ENCODE measurements around the gene LCMT1.

LCMT1 gene

DNA sequence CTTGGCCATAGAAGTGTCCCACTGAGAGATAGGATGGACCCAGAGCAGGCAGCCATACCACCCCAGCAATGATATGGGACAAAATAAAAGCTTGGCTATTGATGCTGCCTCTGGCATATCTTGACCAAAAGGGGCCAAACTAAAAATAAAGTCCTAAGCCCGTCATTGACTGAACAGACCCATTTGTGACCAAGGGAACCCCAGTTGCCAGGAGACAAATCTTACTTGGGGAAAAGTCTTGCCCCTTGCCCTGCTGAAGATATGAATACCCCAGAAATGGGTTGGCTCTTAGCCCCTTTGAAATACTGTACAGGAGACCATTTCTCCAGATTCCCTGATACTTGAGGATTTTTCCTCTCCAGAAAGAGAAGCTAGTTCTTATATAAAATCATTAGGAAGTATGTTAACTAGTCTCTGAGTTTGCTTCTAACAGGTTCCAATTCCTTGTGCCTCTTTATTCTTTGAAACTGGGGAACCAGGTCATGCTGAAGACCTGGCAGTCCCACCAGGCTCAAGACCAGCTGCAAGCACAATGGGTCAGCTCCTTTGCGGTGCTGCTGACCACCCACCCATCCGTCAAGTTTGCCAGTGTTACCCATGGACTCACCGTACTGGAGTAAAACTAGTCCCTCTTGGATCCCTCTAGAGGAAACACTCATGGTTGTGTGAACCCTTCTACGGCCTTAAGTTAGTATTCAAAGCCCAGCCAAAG lies 31.0 kb upstream of the LCMT1 start:
- no peaks in the 10 kb centered on the region for H3K36me3 Mint-ChIP-seq (ENCODE audit: low read depth)
- H3K9me3 Mint-ChIP-seq = peaks cover 4% of the 10 kb centered on the region
- H3K4me3 Mint-ChIP-seq = no peak overlapping the region
- no peak for DNase-seq
- peaks cover 10% of the 10 kb centered on the region for H3K4me1 Mint-ChIP-seq
- TF ChIP-seq, protein P1, sequence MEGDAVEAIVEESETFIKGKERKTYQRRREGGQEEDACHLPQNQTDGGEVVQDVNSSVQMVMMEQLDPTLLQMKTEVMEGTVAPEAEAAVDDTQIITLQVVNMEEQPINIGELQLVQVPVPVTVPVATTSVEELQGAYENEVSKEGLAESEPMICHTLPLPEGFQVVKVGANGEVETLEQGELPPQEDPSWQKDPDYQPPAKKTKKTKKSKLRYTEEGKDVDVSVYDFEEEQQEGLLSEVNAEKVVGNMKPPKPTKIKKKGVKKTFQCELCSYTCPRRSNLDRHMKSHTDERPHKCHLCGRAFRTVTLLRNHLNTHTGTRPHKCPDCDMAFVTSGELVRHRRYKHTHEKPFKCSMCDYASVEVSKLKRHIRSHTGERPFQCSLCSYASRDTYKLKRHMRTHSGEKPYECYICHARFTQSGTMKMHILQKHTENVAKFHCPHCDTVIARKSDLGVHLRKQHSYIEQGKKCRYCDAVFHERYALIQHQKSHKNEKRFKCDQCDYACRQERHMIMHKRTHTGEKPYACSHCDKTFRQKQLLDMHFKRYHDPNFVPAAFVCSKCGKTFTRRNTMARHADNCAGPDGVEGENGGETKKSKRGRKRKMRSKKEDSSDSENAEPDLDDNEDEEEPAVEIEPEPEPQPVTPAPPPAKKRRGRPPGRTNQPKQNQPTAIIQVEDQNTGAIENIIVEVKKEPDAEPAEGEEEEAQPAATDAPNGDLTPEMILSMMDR (IDR thresholded peaks at IDR 0.05) = no peak
- peaks cover 3% of the 10 kb centered on the region for H3K27me3 Mint-ChIP-seq (ENCODE audit: low read depth, poor library complexity)
- H3K27ac Mint-ChIP-seq = no peak overlapping the region

- Mint-ChIP-seq H3K9me3 (peaks cover 4% of the 10 kb centered on the region), H3K36me3 (ENCODE audit: low read depth) (no peaks in the 10 kb centered on the region), H3K27ac (no peak overlapping the region), H3K27me3 (ENCODE audit: low read depth, poor library complexity) (peaks cover 6% of the 10 kb centered on the region), H3K4me3 (no peak overlapping the region), H3K4me1 (peaks cover 10% of the 10 kb centered on the region)
- no peak for DNase-seq
- TF ChIP-seq, protein P1 (IDR thresholded peaks at IDR 0.05) = no peak
Observed at GRCh38 chr16:25081702-25082101, 29.8 kb upstream of the LCMT1 start.

DNA sequence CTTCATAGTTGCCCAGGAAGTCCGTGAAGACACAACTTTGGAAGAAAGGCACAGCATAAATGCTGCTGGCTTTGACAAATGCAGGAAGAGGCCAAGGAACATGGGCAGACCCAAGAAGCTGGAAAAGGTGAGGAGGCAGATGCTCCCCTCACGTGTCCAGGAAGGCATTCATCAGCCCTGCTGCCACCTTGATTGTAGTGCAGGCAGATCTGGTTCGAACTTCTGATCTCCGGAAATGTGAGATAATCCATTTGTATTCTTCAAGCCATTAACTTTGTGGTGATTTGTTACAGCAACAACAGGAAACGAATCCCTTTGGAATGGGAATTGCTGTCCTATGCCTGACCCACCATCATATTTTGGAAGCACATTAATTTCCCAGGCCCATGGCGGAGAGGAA lies 28.5 kb upstream of the LCMT1 start:
- H3K4me1 Mint-ChIP-seq = peaks cover 17% of the 10 kb centered on the region
- no peaks in the 10 kb centered on the region for H3K36me3 Mint-ChIP-seq (ENCODE audit: low read depth)
- no peak for DNase-seq
- peaks cover 13% of the 10 kb centered on the region for H3K27me3 Mint-ChIP-seq (ENCODE audit: low read depth, poor library complexity)
- H3K9me3 Mint-ChIP-seq = no peaks in the 10 kb centered on the region
- TF ChIP-seq, protein P1 (IDR thresholded peaks at IDR 0.05) = no peak
- H3K4me3 Mint-ChIP-seq = no peak overlapping the region
- no peak overlapping the region for H3K27ac Mint-ChIP-seq

DNA sequence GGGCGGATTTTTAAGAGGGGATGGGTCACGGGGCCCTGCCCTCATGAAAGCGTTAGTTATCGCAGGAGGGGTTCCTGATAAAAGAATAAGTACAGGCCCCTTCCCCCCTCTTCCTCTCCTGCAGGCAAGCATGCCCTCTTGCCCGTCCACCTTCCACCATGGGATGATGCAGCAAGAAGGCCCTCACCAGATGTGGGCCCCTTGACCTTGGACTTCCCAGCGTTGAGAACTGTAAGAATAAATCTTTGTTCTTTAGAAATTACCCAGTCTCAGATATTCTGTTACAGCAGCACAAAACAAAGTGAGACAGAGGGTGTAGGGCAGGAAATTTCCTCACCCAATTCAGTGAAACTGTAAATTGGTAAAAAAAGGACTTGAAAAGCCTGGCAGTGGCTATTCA lies 27.8 kb upstream of the LCMT1 start:
- Mint-ChIP-seq H3K4me1 (peaks cover 20% of the 10 kb centered on the region), H3K27me3 (ENCODE audit: low read depth, poor library complexity) (peaks cover 13% of the 10 kb centered on the region), H3K4me3 (no peak overlapping the region), H3K36me3 (ENCODE audit: low read depth) (no peaks in the 10 kb centered on the region), H3K9me3 (no peaks in the 10 kb centered on the region), H3K27ac (no peak overlapping the region)
- TF ChIP-seq, protein P1 (IDR thresholded peaks at IDR 0.05) = no peak
- no peak for DNase-seq

DNA sequence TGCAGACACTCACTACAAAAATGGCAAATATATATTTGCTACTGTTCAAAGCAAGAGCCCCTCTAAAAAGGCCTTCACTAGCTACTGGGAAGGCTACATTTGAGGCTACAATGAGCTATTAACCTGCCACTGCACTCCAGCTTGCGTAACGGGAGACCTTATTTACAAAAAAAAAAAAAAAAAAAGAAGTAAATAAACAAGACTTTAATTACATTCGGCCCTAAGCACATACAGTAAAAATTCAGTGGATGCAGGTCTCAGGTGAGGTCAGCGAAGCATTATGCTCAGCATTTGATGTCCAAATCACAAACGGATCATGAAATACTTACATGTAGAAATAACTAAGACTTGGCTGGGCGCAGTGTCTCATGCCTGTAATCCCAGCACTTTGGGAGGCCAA lies 26.7 kb upstream of the LCMT1 start:
- H3K36me3 Mint-ChIP-seq (ENCODE audit: low read depth) = no peaks in the 10 kb centered on the region
- H3K9me3 Mint-ChIP-seq = no peaks in the 10 kb centered on the region
- no peak overlapping the region for H3K27ac Mint-ChIP-seq
- DNase-seq = no peak
- TF ChIP-seq, protein P1 (IDR thresholded peaks at IDR 0.05) = no peak
- peaks cover 17% of the 10 kb centered on the region for H3K27me3 Mint-ChIP-seq (ENCODE audit: low read depth, poor library complexity)
- peaks cover 30% of the 10 kb centered on the region for H3K4me1 Mint-ChIP-seq
- H3K4me3 Mint-ChIP-seq = no peak overlapping the region

DNA sequence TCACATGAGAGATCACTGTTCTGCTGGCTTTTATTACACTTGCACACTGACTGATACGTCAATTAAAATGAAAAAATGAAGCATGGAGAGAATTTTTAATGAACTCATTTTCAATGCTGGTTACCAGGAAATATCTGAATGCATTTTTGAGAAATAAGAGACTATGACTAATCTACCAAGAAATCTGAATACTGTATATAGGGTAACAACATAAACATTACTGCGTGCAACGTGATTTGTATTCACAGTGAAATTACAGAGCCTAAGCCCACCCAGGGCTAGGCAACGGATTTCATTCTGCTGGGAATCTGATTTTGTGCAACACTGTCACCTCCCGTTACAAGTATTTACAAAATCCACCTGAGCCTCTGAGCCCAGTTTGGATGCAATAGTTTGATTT lies 23.8 kb upstream of the LCMT1 start:
- no peak for DNase-seq
- H3K27me3 Mint-ChIP-seq (ENCODE audit: low read depth, poor library complexity) = peaks cover 32% of the 10 kb centered on the region
- H3K27ac Mint-ChIP-seq = no peak overlapping the region
- TF ChIP-seq, protein P1 (IDR thresholded peaks at IDR 0.05) = no peak
- no peaks in the 10 kb centered on the region for H3K9me3 Mint-ChIP-seq
- H3K4me3 Mint-ChIP-seq = no peak overlapping the region
- no peaks in the 10 kb centered on the region for H3K36me3 Mint-ChIP-seq (ENCODE audit: low read depth)
- peaks cover 30% of the 10 kb centered on the region for H3K4me1 Mint-ChIP-seq

Data from nephron progenitor cell (in vitro differentiated cells).